RWPE1 (cell line): ENCODE results near the gene S1PR5.

Experiments
- CTCF ChIA-PET: fragments of 350-600 bp; sonication (Branson Sonifier 250); formaldehyde crosslinking; extraction: SDS; loops from one replicate; lab custom pipeline; 2021; lab: Yijun Ruan, JAX
- POLR2A ChIA-PET: fragments of 400-600 bp; formaldehyde crosslinking; extraction: SDS; loops from one replicate; lab custom pipeline; 2020; ENCODE audit warnings: antibody characterized with exemption; ENCODE audit not compliant: low non-redundant PET; lab: Yijun Ruan, JAX
- DNase-seq: peaks from one replicate; pipeline ENCODE4 v3.0.0; 2012; ENCODE audit warnings: low spot score
- H3K27ac ChIP-seq: fragments of 450-650 bp; 2 replicates; pipeline ENCODE4 v1.5.1; 2017
- TF ChIP-seq, protein P1 (sequence below): fragments of 450-650 bp; conservative IDR thresholded peaks from 2 replicates; pipeline ENCODE4 v1.5.1; 2017; ENCODE audit warnings: low read depth, mild to moderate bottlenecking

The S1PR5 gene

DNA sequence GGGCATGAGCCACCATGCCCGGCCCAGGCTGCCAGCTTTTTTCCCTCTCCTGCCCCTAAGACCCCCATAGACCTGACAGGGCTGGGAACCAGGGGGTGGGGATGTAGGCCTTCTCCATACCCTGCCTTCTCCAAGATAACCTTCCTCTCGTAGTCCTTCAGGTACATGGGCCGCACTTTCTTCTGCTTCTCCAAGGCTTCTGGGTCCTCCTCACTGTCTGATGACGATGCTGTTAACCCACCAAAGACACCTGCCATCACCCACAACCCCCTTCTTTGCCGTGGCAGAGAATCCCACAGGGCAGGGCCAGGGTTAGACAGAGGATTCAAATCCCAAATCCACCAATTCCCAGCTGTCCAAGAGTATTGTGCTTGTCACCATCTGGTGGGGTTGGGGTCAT lies 45.4 kb upstream of the S1PR5 start:
- CTCF ChIA-PET: interaction anchor here (0.9 to 1.1 kb wide), 2 partner anchors 21 to 146 kb away, joined by 3 read pairs; no protein-coding TSS in a partner anchor
- POLR2A ChIA-PET: no interaction called here
- H3K27ac ChIP-seq: peak overlapping the region; percentile 96
- TF ChIP-seq, protein P1, sequence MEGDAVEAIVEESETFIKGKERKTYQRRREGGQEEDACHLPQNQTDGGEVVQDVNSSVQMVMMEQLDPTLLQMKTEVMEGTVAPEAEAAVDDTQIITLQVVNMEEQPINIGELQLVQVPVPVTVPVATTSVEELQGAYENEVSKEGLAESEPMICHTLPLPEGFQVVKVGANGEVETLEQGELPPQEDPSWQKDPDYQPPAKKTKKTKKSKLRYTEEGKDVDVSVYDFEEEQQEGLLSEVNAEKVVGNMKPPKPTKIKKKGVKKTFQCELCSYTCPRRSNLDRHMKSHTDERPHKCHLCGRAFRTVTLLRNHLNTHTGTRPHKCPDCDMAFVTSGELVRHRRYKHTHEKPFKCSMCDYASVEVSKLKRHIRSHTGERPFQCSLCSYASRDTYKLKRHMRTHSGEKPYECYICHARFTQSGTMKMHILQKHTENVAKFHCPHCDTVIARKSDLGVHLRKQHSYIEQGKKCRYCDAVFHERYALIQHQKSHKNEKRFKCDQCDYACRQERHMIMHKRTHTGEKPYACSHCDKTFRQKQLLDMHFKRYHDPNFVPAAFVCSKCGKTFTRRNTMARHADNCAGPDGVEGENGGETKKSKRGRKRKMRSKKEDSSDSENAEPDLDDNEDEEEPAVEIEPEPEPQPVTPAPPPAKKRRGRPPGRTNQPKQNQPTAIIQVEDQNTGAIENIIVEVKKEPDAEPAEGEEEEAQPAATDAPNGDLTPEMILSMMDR: no peak
- no peak for DNase-seq

DNA sequence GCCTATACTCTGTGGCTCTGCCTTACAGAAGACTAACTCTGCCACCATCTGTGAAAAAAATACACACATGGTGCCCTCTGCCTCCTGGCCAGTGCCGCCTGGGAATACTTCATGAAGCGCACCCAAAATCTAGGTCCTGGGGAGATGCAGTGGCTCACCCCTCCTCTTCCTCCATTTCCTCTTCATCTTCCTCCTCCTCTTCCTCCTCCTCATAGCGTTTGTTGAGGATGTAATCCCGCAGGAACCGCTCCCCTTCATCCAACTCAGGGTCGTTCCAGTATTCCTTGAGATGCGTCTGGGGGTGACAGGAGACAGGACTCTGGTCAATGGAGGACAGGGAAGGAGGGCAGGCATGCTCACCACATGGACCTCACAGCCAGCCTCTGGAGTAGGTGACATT lies 42.9 kb upstream of the S1PR5 start:
- ChIA-PET CTCF (no interaction called here), POLR2A (no interaction called here)
- no peak for DNase-seq
- H3K27ac ChIP-seq: peak overlapping the region; percentile 96
- TF ChIP-seq, protein P1: no peak

DNA sequence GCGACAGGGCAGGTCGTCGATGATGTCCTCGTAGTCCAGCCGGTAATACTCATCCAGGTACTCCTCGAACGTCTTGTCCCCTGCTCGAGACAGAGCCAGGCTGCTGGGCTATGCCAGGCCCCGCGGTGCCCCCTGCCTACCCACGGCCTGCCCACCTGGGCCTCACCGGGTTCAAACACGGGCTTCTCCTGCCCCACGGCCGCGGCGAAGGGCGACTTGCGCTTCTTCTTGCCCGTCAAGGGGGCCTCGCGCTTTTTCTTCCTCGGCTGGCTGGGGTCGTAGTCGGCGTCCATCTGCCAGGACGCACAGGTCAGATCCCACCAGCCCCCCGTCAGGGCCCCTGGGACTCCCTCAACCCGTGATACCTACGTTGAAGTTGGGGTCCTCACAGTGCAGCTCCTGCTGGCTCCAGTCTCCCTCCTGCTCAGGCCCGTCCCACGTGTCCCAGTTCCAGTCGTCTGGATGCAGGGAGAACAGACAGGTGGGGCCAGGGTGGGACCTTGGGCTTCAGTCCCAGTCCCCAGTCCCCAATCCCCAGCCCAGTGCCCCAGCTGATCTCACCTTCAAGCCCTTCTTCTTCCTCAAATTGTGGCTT lies 40.5 kb upstream of the S1PR5 start:
- TF ChIP-seq, protein P1: no peak
- DNase-seq: no peak
- ChIA-PET CTCF (interaction anchor here (1.5 kb wide), 1 partner anchor 74 kb away, joined by 4 read pairs; no protein-coding TSS in a partner anchor), POLR2A (no interaction called here)
- peak overlapping the region; percentile 96 for H3K27ac ChIP-seq

DNA sequence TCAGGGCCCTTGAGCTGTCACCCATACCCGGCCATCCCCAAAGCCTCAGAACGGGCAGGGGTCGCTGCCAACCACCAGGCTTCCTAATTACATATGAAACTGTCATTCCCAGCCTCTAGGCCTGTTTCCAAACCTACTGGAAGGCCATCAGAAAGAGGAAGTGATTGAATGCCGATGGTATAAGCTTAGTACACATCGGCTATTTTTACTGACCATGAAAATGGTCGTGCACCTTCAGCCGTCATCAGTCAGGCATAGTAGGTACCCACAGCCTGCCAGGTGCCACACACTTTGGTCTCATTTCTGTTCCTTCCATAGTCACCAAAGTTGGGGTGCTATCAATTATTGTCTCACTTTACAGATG lies 38.3 kb upstream of the S1PR5 start:
- POLR2A ChIA-PET: no interaction called here
- H3K27ac ChIP-seq: peak overlapping the region; percentile 96
- CTCF ChIA-PET: interaction anchor here (0.6 to 1.7 kb wide), 6 partner anchors 9 to 72 kb away, joined by 3 to 9 read pairs (median 4); no protein-coding TSS in a partner anchor
- no peak for DNase-seq
- TF ChIP-seq, protein P1: no peak

DNA sequence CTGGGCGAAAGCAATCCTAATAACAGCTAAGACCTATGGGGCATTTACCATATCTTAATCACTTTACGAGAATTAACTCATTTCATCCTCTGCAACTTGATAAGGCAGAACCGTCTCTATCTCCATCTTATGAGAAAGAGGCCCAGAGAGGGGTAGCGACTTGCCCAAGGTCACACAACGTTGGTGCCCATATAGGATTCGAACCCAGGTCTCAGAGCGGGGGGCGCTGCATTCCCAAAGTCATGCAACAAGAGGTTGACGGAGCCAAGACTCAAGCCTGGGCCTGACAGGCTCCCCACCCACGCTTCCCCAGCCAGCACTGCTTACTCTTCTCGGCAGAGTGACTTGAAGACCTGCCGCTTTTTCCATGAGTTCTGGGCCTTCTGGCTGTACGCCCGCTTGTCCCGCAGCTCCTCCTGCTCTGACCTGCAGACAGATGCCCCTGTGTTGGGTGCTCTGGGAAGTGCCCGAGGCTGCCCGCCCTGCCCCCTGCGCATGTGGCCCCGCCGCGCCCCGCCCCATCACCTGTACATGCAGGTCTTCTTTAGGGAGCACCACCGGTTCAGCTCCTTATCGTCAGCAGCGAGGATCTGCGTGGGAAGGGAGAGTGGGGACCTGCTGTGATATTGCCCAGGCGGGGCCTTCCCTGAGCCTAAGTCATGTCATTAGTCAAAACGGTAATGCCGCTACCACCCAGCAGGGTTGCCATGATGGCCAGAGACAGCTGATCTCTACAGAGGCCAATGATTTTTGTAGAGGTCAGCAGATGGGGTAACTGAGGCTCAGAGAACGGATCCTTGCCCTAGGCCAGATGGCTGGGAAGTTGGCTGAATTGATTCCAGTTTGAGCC lies 37.7 kb upstream of the S1PR5 start:
- ChIA-PET CTCF (interaction anchor here (0.5 to 1.7 kb wide), 7 partner anchors 13 to 89 kb away, joined by 3 to 9 read pairs (median 3); no protein-coding TSS in a partner anchor), POLR2A (interaction anchor here (0.6 kb wide), 1 partner anchor 14 kb away, joined by 3 read pairs; no protein-coding TSS in a partner anchor)
- DNase-seq: peak; percentile 71
- H3K27ac ChIP-seq: peak overlapping the region; percentile 96
- TF ChIP-seq, protein P1: no peak

DNA sequence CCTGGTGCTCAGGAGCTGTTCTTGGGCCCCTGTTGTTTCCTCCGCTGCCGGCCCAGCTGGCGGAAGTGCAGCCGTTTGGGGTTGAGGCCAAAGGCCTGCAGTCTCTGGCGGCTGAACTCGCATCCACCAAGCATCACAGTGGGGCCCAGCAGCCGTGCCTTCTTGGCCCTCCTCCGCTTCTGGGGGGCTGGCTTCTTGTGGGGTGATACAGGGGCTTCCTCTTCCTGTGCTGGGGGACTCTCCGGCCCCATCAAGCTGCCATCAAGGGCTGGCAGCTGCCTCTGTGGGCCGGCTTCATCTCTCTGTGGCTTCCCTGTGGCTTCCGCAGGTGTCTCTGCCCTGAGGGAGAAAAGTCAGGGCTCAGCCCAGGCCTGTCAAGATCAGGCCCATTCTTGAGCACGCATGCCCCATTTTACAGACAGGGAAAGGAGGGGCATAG lies 36.7 kb upstream of the S1PR5 start:
- ChIA-PET POLR2A (interaction anchor here (0.6 kb wide), 1 partner anchor 15 kb away, joined by 3 read pairs; no protein-coding TSS in a partner anchor), CTCF (interaction anchor here (0.6 to 1.7 kb wide), 6 partner anchors 12 to 1324 kb away, joined by 3 to 9 read pairs (median 4); no protein-coding TSS in a partner anchor)
- TF ChIP-seq, protein P1: no peak
- H3K27ac ChIP-seq: peak overlapping the region; percentile 96
- peak; percentile 65 for DNase-seq
